HFFc6 (cell line): ENCODE results near the gene TMUB1. TPM values are rescaled to one million over a fixed set of nuclear protein-coding genes. Genes with fewer than 3 reads are reported as not detected.

Experiments used
- DNase-seq: peaks from one replicate; pipeline ENCODE4 v3.0.0-alpha.2; 2018
- H3K27ac Mint-ChIP-seq: 2 replicates; pipeline ENCODE4 v1.8.0; 2020; ENCODE audit warnings: mild to moderate bottlenecking, mixed read lengths
- H3K27me3 Mint-ChIP-seq: 2 replicates; pipeline ENCODE4 v1.8.0; 2021; ENCODE audit warnings: mild to moderate bottlenecking, moderate library complexity, mixed read lengths; ENCODE audit not compliant: insufficient read depth
- H3K36me3 Mint-ChIP-seq: 2 replicates; pipeline ENCODE4 v1.8.0; 2021; ENCODE audit warnings: low read depth, mixed read lengths
- H3K4me1 Mint-ChIP-seq: 2 replicates; pipeline ENCODE4 v1.8.0; 2020; ENCODE audit warnings: low read depth, mixed read lengths
- H3K4me3 Mint-ChIP-seq: 2 replicates; pipeline ENCODE4 v1.8.0; 2020; ENCODE audit warnings: mild to moderate bottlenecking, moderate library complexity, mixed read lengths
- H3K9me3 Mint-ChIP-seq: 2 replicates; pipeline ENCODE4 v1.8.0; 2020; ENCODE audit warnings: mild to moderate bottlenecking, mixed read lengths
- CTCF ChIP-seq: fragments of 200-600 bp; sonication (generic); IDR thresholded peaks from 2 replicates; pipeline ENCODE4 v1.5.0; 2021; ENCODE audit warnings: antibody characterized with exemption, mild to moderate bottlenecking
- total RNA-seq, 6 experiments: library from RNA; stranded (reverse); fragmentation: NEBNext Ultra II Directional; extraction: Animal tissue kit (Norgen Biotek cat#: 25700); gene quantifications; 2 replicates in 1 of 6; 3 replicates in 5 of 6; pipeline ENCODE4 v1.2.3, GENCODE V29; 2021

The TMUB1 gene
- total RNA-seq, 6 experiments from 2014 or later, result 44.0 to 57.8 (median 51.9) TPM

GRCh38 chr7:151091988-151092387 lies 8.7 kb upstream of the TMUB1 start:
- H3K4me1 Mint-ChIP-seq, result peaks cover 75% of the 10 kb centered on the region
- H3K4me3 Mint-ChIP-seq, result no peak overlapping the region
- no peak for TF ChIP-seq CTCF

GRCh38 chr7:151091431-151091830 lies 8.1 kb upstream of the TMUB1 start:
- Mint-ChIP-seq H3K4me1 (peaks cover 75% of the 10 kb centered on the region), H3K4me3 (no peak overlapping the region), H3K9me3 (no peaks in the 10 kb centered on the region)

More at GRCh38 chr7:151091988-151092387, 8.7 kb upstream of the TMUB1 start:
- Mint-ChIP-seq H3K36me3 (no peaks in the 10 kb centered on the region; the same call in none of the 2 replicates), H3K27ac (no peak overlapping the region), H3K27me3 (peaks cover 9% of the 10 kb centered on the region), H3K9me3 (no peaks in the 10 kb centered on the region)
- DNase-seq, result no peak

DNA sequence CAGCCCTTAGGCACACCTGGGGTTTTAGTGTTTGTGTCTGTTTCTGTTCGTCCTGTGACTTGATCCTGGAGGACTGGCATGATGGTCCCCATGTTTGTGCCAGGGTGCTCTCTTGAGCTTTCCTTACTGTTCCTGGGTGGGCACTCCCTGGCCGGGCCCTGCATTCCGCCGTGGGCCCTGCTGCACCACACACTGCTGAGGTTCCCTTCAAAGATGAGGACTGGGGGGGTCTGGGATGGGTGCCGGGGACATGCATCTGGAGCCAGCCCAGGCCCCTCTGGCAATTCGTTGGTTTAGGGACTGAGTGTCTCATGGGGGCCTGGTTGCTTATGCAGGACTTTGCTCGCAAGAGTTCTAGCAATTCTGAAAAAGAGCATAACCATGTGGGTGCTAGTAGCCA lies 7.7 kb upstream of the TMUB1 start:
- Mint-ChIP-seq H3K4me1 (peaks cover 73% of the 10 kb centered on the region), H3K27ac (peak overlapping the region; percentile 53), H3K27me3 (peaks cover 9% of the 10 kb centered on the region), H3K9me3 (no peaks in the 10 kb centered on the region), H3K36me3 (no peaks in the 10 kb centered on the region; the same call in none of the 2 replicates), H3K4me3 (no peak overlapping the region)
- no peak for TF ChIP-seq CTCF
- DNase-seq, result no peak

More at GRCh38 chr7:151091431-151091830, 8.1 kb upstream of the TMUB1 start:
- peak; percentile 78 for TF ChIP-seq CTCF
- H3K27me3 Mint-ChIP-seq, result peaks cover 9% of the 10 kb centered on the region
- peak overlapping the region; percentile 53 for H3K27ac Mint-ChIP-seq
- DNase-seq, result no peak
- no peaks in the 10 kb centered on the region; the same call in none of the 2 replicates for H3K36me3 Mint-ChIP-seq

DNA sequence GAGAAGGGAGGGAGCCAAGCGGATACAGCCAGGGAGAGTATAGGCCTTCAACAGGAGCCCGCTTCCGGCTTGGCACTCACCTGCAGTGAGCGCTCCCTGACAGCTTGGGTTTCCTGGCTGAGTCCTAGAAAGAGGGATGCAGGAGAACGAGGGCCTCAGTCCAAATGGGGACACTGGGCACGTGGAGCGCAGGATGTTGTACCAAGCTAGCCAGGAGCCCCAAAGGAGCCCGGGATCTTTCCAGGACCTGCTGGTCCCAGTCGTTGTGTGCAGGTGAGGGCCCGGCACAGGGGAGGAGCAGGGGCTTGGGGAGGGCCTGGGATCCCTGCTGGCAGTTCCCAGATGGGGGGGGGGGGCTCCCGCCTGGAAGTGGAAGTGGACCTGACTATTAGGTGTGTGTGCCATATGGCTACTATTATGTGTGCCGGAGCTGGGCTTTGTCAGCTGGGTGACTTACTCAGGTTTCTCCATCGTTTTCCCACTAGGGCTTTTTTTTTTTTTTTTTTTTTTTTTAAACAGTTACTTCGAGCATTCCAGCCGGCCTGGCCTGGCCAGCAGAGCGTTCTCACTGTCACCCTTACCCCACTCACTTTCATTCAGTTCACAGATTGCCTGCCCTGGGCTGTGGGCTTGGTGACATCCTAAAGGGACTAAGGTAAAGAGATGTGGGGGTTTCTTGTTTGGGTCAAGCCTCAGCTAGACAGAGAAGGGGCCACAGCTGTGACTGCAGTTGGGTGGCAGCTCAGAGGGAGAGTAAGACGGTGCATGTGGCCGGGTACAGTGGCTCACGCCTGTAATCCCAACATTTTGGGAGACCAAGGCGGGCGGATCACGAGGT lies 6.8 kb upstream of the TMUB1 start:
- TF ChIP-seq CTCF, result no peak
- H3K27ac Mint-ChIP-seq, result peak overlapping the region; percentile 95
- H3K4me1 Mint-ChIP-seq, result peaks cover 73% of the 10 kb centered on the region
- no peaks in the 10 kb centered on the region; the same call in none of the 2 replicates for H3K36me3 Mint-ChIP-seq
- peak overlapping the region; percentile 92 for H3K4me3 Mint-ChIP-seq
- DNase-seq, result no peak
- peaks cover 9% of the 10 kb centered on the region for H3K27me3 Mint-ChIP-seq
- H3K9me3 Mint-ChIP-seq, result no peaks in the 10 kb centered on the region

- Mint-ChIP-seq H3K36me3 (no peaks in the 10 kb centered on the region; the same call in none of the 2 replicates), H3K4me1 (peaks cover 68% of the 10 kb centered on the region), H3K27me3 (peaks cover 8% of the 10 kb centered on the region), H3K9me3 (no peaks in the 10 kb centered on the region), H3K27ac (peak overlapping the region; percentile 95), H3K4me3 (peak overlapping the region; percentile 92)
- DNase-seq, result peak; percentile 70
- TF ChIP-seq CTCF, result no peak
These were observed 5.8 kb upstream of the TMUB1 start for GRCh38 chr7:151088856-151089699.
